ENCODE measurements around the gene NR6A1.

DNA sequence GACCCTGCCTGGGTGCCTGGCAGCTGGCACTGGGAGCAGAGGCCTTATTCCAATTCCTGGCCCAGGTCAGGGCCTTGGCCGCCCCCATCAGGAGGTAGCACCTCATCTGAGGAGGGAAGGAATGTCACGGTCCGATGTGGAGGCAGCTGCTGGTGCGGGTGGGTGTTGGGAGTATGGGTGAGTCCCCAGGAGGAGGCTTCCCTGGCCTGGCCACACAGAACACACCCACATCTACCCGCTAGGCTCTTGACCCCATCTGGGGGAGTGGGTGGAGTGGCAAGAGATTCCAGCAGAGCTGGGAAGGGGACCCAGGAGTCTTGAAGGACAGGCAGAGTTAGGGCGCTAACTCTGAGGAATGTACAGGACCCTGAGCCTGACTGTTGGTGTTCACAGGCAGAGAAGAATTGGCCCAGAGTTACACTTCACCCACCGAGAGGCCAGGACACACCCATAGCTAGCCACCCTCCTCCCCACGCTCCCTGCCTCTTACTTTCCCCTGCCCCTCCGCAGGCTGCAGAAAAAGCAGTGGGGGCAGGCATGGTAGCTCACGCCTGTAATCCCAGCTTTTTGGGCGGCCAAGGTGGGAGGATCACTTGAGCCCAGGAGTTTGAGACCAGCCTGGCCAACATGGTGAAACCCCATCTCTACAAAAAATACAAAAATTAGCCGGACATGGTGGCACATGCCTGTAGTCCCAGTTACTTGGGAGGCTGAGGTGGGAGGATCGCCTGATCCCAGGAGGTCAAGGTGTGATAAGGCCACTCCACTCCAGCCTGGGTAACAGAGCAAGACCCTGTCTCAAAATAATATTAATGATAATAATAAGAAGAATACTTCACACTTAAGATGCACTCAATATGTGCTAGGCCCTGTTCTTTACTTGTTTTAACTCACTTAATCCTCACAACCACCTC lies 11.8 kb upstream of the NR6A1 start:
- TF ChIP-seq CTCF (IDR thresholded peaks at IDR 0.05) (no peak), POLR2AphosphoS5 (IDR thresholded peaks at IDR 0.05) (no peak)
